HG03097 (cell line): ENCODE data around the gene TPMT.
"Not testable (repeated sequence)": the region's sequence is repeated elsewhere in the genome, so short reads cannot be mapped to it uniquely, and the experiment has no call there.

Experiments used
- ATAC-seq: cut with Tn5 transposase; IDR thresholded peaks from one replicate; pipeline ENCODE4 v1.9.1; 2021; ENCODE audit not compliant: unreplicated experiment, low FRiP score

The TPMT gene

DNA sequence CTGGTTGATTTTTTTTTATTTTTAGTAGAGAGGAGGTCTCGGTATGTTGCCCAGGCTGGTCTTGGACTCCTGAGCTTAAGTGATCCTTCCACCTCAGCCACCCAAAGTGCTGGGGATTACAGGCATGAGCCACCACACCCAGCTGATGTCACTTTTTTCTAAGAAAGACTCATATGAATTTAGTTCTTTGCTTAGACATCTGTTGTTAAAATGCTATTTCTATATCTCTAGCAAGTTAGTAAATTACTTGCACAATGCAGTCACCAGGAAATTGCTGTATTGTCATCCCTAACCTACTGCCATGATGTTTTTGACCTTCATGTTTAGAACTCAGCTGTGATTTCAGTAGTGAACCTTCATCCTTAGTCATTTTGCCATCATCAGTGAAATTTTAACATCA lies 6.0 kb upstream of the TPMT start:
- ATAC-seq = no peak

DNA sequence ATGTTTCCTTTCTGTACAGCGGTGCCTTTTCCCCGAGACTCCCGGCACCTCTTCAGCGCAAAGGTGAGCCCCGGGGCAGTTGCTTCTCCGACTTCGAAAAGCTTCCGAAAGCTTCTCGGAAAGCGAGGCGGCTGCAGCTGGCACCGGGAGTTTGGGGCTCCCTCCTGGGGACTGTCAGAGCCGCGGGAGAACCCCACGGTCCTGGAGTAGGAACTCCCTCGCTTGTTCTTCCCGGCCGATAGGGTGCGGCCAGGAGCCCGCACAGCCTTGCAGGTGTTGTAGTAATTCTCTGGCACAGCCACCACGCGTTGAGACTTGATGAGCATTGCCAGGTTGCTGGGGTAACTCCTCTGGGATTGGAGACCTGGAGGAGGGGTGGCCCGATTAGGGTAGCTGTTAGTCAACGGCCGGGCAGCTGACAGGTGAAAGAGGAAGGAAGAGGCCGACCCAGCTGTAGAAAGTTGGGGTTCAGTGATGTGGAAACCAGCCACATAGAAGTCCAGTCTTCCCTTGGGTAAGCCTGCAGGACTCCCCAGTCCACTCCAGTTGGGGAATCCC lies 1.1 kb upstream of the TPMT start:
- ATAC-seq = peak; percentile 45

DNA sequence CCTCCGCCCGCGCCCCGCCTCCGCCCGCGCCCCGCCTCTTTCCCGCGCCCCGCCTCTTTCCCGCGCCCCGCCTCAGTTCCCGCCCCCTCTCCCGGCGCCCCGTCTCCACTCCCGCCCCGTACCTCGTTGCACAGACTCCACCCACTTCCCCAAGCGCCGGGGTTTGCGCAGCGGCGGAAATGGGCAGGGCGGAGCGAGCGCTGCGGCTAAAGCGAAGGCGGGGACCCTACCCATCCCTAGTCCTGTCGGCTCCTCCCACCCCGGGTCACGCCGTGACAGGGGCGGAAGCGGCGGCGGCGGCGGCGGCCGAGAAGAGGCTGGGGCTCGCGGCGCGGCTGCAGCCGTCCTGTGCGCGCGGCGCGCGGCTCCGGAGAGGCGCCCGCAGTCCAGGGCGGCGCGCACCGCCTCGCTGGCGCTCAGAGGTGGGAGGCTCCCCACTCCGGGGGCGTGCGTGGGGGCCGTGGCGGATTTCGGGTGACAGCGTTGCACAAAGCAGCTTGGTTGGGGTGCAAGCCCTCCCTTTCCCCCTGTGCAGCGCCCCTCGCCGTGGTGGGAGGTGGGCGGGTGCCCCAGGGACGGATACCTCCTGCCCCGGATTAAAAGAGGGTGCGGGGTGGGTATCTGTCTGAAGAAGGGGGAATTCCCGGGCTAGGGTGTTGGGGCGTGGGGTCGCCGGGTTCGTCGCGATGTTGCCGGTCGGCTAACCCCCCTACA lies 430 bp upstream of the TPMT start, which contains the start of gene KDM1B:
TSS of gene KDM1B (plus strand) at position 273 of the 714 bp plus-strand sequence. CDS start 4,474 bp downstream, outside the sequence.
- peak; percentile 87 for ATAC-seq

DNA sequence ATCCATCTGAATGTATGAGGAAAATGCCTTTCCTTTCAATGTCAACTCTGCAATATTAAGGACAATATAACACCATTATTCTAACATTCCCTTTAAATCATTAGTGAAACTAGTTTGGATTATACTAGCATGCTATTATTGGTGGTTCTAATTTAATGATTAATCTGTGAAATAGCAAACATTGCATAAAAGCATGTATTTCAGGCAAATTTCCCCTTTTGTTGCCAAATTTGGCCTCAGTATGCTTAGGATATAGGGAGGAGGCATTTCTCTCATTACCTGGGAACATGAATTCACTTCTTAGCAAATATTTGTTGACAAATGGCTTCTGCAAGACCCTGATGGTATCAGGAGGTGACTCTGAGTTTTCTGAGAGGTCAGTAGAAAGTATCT lies 1.6 kb downstream of the TPMT start:
- ATAC-seq = no peak

DNA sequence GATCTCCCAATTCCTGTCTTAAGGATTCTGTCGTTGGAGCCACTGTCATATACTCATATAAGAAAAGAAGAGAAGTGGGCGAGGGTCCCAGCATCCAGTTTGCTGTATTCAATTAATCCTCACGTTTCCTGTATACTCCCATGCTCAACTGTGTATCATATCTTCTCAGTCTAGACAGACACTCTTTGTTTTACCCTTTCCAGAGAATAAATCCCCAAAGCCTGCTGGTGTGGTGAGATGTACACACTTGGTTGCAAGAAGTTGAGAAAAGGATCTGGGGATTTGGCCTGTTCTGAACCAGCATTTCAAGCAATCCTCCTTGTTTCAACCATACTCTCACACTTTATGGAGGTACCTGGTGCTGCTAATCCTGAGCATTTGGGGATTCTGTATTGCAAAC lies 3.1 kb downstream of the TPMT start:
- no peak for ATAC-seq

DNA sequence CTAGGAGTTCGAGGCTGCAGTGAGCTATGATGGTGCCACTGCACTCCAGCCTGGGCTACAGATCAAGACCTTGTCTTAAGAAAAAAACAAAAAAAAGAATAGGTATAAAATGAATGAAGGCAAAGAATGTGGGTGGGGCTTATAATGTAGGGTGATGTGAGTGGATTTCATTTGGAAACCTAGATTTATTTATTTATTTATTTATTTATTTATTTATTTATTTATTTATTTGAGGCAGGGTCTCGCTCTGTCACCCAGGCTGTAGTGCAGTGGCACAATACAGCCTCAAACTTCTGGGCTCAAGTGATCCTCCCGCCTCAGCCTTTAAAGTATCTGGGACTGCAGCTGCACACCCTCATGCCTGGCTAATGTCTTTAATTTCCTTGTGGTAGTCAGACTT lies 3.5 kb downstream of the TPMT start:
- not testable (repeated sequence) for ATAC-seq

DNA sequence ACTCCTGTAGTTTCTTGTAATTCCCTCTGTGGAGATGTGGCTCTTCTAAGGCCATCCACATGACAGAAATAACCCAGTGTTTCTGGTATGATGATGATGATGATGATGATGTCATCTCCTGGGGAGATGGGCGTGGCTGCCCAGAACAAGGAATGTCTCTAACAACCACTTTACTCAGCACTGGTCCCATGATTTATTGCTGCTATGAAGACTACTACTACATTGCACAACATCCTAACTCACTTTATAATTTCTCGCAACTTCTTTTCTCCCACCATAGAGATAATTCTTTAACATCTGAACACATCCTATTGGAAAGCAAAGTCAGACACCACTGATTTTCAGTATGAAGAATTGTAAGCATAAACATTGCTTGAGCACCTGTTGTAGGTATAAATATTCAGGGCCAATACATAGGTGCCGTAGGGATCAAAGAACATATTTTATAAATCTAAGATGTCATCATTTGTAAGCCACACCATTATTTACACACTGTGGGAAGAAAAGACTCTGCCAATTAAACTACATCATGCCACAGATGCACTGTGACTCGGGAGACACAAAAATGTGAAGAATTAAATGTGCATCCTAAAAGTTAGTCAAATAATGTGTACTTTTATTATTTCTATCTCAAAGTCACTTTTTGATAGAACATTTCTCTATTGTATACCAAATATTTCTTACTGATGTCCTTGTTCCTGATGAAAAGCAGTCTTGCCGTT lies 6.4 kb downstream of the TPMT start:
- ATAC-seq = no peak

DNA sequence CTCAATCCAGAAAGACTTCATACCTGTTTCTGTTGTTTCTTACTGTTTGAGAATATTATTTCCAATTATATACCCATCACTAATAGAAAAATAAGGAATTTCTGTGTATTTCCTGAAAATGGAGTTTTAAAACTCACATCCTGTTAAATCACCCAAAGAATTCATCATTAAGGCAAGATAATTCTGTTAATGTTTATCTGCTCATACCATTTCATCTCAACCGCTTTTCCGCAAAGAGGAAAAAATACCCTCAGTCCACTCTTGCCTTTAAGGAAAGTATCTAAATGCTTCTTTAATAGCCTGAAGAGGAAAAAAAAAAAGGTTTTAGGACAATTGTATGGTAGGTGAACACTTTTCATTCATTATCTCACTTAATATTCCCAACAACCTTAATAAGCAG lies 7.3 kb downstream of the TPMT start:
- no peak for ATAC-seq

DNA sequence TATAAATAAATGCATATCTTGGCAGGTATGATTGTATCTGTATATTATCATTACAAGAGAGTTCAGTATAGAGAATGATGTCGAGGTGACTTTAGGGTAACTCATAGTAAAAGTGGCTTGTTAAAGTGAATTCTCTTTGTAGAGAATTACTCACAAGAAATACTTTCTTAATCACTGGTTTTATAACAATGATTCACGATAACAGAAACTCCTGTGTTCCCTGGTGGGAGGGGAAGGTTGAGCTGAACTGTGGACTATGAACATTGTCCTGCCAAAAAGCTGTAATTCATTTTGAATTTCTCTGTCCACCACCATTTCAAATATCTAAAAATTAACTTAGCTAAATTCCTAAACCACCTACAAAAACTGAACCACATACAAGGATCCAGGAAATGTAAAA lies 7.7 kb downstream of the TPMT start:
- no peak for ATAC-seq

DNA sequence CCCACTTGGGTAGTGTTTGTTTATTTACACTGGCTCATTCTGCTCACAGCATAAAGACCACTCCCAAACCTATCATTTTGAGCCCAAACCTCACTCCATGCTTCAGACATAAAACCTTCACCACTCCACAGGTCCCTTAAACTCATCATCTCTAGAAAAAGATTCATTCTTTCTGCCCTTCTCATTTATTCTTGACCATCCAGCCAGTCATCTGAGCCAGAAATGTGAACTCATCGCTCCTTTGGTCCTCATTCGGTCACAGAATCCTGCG lies 12.4 kb downstream of the TPMT start:
- no peak for ATAC-seq

DNA sequence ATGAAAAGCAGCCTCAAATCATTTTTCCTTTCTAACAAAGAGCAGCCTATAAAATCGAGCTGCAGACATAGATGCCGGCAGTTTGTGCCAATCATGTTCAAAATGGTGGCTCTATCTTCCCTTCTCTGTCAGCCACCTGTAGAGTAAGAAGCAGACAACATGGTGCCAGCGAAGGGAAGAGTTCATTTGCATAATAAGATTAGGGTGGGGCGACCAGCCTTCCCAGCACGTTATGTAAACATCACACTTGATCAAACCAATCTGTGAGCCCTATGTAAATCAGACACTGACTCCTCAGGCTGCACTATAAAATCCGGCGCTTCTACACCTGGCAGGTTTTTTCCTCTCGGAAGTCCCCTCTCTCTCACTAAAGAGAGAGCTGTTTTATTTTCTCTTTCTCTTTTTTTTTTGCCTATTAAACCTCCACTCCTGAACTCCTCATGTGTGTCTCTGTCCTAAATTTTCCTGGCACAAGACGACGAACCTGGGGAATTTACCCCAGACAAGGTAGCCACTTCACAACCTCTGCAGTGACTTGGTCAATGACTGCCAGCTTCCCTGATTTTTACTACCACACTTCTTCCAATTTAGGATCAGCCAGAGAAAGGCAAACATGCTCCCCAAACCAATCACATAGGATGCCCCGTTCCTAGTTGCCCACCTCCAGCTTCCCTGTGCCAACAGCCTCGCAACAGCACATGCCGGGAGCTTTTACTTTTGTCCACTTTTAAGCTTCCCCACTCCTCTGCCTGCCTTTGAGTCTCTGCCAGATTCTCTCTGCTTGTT lies 12.9 kb downstream of the TPMT start:
- ATAC-seq = no peak

DNA sequence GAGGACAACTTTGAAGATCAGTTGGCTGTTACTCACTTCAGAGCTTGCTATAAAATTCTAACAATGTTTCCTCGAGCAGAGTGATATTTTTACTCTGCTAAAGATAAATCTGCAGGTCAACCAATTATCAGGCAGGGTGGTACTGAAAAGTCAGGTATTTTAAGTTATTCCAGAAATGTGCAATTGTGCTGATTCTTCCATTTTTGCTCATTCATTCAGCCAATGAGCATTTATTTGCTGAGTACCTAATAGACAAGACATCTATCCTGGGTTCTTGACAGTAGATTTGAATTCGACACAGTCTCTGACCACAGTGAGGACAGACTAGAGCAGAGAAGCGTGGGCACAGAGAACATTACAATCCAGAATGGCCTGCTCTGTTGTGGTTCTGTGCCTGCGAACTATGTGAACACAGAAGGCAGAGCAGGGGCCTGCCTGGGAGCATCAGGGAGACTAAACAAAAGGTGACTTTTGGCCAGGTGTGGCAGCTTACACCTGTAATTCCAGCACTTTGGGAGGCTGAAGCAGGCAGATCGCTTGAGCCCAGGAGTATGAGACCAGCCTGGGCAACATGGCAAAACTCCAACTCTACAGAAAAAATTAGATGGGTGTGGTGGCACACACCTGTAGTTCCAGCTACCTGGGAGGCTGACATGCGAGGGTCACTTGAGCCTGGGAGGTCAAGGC lies 14.8 kb downstream of the TPMT start:
- no peak for ATAC-seq

DNA sequence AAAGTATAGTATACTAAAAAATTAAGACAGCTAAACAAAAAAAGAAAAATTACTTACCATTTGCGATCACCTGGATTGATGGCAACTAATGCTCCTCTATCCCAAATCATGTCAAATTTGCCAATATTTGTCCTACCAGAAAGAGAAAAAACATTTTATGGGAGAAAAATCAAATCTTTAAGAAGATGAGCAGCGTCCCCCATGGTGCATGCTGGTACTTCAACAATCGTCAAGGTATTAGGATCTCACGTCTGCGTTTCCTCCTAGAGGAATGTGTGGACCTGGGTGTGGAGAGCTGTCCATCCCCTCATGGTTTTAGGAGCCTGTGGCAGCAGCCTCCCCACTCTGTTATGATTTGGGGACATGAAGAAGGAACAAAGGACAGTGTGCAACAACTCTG lies 16.0 kb downstream of the TPMT start:
- ATAC-seq = no peak

DNA sequence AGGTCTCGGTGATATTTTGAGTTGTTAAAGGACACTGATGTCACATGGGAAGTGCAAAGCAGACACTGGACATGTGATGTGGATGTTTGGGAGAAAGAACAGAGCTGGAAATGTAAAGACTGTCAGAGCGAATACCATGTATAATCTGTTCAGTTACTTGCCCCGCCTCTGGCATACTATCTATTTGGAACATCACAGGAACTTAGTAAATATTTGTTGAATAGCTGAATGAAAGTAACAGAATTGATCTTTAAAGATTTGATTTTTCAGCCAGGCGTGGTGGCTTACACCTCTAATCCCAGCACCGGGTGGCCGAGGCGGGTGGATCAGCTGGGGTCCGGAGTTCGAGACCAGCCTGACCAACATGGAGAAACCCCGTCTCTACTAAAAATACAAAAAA lies 18.6 kb downstream of the TPMT start:
- no peak for ATAC-seq

DNA sequence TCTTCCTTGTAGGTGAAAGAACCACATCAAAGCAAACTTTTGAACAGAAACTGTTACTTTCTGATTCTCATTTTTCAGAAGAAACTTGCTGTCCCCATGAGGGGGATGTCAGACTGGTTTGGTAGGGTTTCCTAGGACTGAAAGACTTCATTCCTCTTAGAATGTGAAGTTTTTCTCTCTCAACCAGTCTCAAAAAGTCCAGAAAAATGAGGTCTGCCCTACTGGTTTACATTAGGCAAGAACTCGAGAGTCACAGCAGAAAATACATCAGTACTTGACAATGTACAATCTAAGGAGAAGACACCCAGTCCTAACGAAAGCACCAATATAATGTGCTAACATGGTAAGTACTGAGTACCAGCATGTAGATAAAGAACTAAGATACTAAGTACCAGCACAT lies 19.7 kb downstream of the TPMT start:
- ATAC-seq = no peak

DNA sequence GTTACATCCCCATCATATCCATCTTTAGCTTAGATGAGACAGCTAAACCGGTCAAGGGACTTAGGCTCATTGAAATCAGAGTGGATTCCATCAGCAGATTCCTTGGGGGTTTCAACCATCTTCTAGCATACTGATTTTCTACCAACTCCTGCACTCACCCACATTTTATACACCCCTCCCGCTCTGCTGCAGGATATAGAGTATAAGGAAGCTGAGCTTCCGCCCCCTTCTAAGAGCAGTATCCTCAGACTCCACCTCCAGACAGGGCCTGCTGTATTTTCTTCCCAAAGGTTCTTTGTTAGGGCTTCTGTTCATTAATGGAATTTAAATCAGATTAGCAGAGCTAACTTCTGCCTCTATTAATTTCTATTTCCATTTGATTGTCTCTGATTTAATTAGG lies 22.5 kb downstream of the TPMT start:
- ATAC-seq = no peak

DNA sequence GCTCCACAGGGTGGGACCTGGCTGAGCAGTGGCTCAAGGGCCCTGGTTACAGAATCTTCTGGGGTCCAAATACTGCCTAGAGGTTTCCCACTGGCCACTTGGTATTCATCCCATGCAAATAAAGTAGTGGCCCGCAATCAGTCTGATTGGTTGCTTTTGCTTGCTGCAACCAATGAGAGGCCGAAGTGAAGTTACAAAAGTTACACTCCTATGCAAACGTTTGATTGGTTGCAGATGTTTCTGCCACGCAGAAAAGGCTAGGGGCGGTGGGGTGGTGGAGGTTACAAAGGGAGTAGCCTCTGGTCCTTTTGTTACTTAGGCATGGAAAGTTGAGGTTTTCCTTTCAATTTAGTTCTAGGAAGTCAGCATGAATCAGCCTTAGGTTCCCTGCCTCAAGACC lies 28.8 kb downstream of the TPMT start:
- ATAC-seq = no peak

DNA sequence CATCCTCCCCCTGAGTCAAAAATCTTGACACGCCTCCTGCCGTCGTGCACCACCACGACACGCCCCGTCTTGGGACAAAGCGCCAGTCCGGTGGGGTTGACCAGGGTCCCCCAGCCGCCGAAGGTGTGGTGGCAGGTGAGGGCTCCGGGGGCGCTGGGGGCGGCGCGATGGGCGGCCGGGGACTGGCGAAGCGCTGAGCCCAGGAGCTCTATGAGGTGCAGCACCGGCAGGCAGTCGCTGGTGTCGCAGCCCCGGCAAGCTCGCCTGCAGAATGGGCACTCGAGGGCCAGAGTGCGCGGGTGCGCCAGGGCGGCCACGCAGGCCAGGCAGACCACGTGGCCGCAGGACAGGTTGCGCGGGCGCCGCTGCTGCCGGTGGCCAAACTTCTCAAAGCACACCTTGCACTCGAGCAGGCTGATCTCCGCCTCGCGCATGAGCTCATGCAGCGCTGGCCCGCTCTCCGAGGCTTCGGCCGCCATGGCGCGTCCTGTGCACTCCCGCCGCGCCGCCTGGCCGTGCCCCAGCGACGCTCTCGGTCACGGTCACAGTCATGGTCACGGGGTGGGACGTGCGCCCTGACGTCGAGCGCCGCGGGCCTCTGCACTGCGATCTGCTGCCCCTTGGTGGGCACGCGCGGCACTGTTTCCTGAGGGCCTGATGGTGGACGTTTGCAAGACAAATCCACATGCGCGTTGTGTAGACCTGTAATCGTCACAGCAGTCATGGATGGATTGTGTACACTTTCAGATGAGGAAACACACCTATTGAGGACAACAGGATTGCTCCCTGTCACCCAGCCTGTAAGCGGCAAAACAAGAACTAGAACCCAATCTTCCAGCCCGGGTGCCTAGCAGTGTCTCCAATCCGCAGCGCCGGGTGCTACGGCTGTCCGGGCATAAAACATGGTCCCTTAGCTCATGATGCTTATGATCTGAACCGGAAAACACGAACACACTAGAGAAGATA lies 32.5 kb downstream of the TPMT start, which contains the start of gene NHLRC1:
TSS of gene NHLRC1 (minus strand) at position 550 of the 966 bp plus-strand sequence. CDS start at position 479, 71 bp downstream.
- peak; percentile 99 for ATAC-seq

DNA sequence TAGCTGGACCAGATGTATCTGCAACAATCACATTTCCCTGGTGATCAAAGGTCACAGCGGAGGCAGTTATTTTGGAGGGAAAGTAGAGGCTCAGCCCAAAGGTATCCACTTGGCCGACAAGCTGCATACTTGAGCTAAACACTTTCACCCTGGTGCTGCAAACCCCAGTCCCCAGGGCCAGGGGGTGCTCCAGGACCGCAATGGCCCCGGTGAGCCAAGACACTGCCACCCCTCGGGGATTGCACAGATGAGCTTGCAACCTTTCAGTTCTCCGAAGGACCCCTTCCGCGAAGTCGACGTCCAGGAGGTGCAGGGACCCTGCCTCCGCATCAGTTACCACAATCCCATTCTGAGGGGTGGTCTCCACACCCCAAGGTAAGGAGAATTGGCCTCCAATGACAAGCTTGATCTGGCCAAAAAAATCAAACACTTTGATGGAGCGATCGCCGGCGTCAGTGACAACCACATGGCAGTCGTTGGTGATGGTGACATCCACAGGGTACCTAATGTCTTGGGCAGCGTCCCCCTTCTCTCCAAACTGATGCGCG lies 33.2 kb downstream of the TPMT start:
- ATAC-seq = no peak
